OCI-LY7 (cell line): ENCODE data around the gene PRKCA. TPM values are rescaled to one million over a fixed set of nuclear protein-coding genes. Genes with fewer than 3 reads are reported as not detected.

Experiments used
- BruUV-seq: library from RNA; stranded (reverse); fragments of 400-500 nt; replicated peaks from 2 replicates; lab custom pipeline; 2021; lab: Mats Ljungman, UMichigan
- CTCF ChIA-PET: fragments of 300-600 bp; sonication (Branson Sonifier 250); formaldehyde crosslinking; loops from one replicate; lab custom pipeline; 2022; ENCODE audit warnings: antibody characterized with exemption; ENCODE audit not compliant: unreplicated experiment; lab: Charles Lee
- POLR2A ChIA-PET: fragments of 300-600 bp; sonication (Branson Sonifier 250); formaldehyde crosslinking; loops from one replicate; lab custom pipeline; 2022; ENCODE audit warnings: antibody characterized with exemption; lab: Charles Lee
- DNase-seq: peaks from one replicate; pipeline ENCODE4 v3.0.0-alpha.2; 2015; ENCODE audit warnings: low spot score
- H2AFZ ChIP-seq: fragments of 200-600 bp; sonication (generic), shearing (Covaris generic); 2 replicates; pipeline ENCODE4 v1.6.1; 2014; ENCODE audit warnings: mild to moderate bottlenecking, antibody characterized with exemption, low read length, moderate library complexity
- H3K27ac ChIP-seq: fragments of 200-600 bp; sonication (generic); 2 replicates; pipeline ENCODE4 v1.5.1; 2014; ENCODE audit warnings: mixed run types, low read depth, mild to moderate bottlenecking, moderate library complexity, low read length, inconsistent platforms; ENCODE audit not compliant: poor library complexity, severe bottlenecking
- H3K36me3 ChIP-seq: fragments of 200-600 bp; sonication (generic); 2 replicates; pipeline ENCODE4 v1.6.1; 2014; ENCODE audit warnings: mild to moderate bottlenecking, antibody characterized with exemption, low read length, moderate library complexity, mixed read lengths; ENCODE audit not compliant: insufficient read depth
- H3K4me1 ChIP-seq: fragments of 200-600 bp; sonication (generic); 2 replicates; pipeline ENCODE4 v1.5.1; 2014; ENCODE audit warnings: mild to moderate bottlenecking, low read length; ENCODE audit not compliant: insufficient read depth, poor library complexity, severe bottlenecking
- H3K4me2 ChIP-seq: fragments of 200-600 bp; sonication (generic); 2 replicates; pipeline ENCODE4 v1.6.1; 2014; ENCODE audit warnings: mild to moderate bottlenecking, low read length
- H3K4me3 ChIP-seq: fragments of 200-600 bp; sonication (generic); 2 replicates; pipeline ENCODE4 v1.5.1; 2014; ENCODE audit warnings: mild to moderate bottlenecking, low read depth, low read length; ENCODE audit not compliant: poor library complexity, severe bottlenecking
- H3K79me2 ChIP-seq: fragments of 200-600 bp; sonication (generic); 2 replicates; pipeline ENCODE4 v1.6.1; 2016; ENCODE audit warnings: low read depth, mild to moderate bottlenecking, low read length, moderate library complexity, mixed read lengths; ENCODE audit not compliant: insufficient read depth
- H3K9me2 ChIP-seq: fragments of 200-600 bp; sonication (generic); 2 replicates; pipeline ENCODE4 v1.6.1; 2016; ENCODE audit warnings: mild to moderate bottlenecking, low read length, mixed read lengths; ENCODE audit not compliant: insufficient read depth
- H3K9me3 ChIP-seq: fragments of 200-600 bp; sonication (generic); 2 replicates; pipeline ENCODE4 v1.6.1; 2014; ENCODE audit warnings: mild to moderate bottlenecking, mixed run types, low read length, mixed read lengths
- H4K20me1 ChIP-seq: fragments of 200-600 bp; sonication (generic); 2 replicates; pipeline ENCODE4 v1.6.1; 2014; ENCODE audit warnings: mild to moderate bottlenecking, antibody characterized with exemption, low read length, moderate library complexity, mixed read lengths; ENCODE audit not compliant: insufficient read depth
- CTCF ChIP-seq: fragments of 200-600 bp; sonication (generic); conservative IDR thresholded peaks from 2 replicates; pipeline ENCODE4 v1.5.1; 2014; ENCODE audit warnings: mild to moderate bottlenecking, antibody characterized with exemption, low read length, moderate library complexity, mixed read lengths
- EZH2phosphoT487 ChIP-seq: fragments of 200-600 bp; sonication (generic); IDR thresholded peaks from 2 replicates; pipeline ENCODE4 v1.6.1; 2018; ENCODE audit warnings: low read depth, borderline replicate concordance, mild to moderate bottlenecking, mixed run types, antibody characterized with exemption, low read length, moderate library complexity, mixed read lengths
- intact Hi-C: fragments of 100-400 bp; cut with micrococcal nuclease; formaldehyde crosslinking; loops from one replicate; pipeline ENCODE4 v1.10.0; 2022; ENCODE audit not compliant: unreplicated experiment
- total RNA-seq, 2 experiments: library from RNA; depleted of rRNA in 1 of 2; stranded (reverse); fragments of >200 nt in 1 of 2; shearing (Covaris generic) in 1 of 2; gene quantifications; 2 replicates each; pipeline ENCODE4 v1.2.3, GENCODE V29; 2014 to 2022

The PRKCA gene
- total RNA-seq, 2 experiments from 2014 or later, result 6.6 to 32.1 TPM

GRCh38 chr17:66643815-66644710, 341.6 kb downstream of the PRKCA start:
- Histone ChIP-seq H3K36me3 (no peaks in the 10 kb centered on the region), H3K9me2 (no peaks in the 10 kb centered on the region), H3K4me3 (no peak overlapping the region), H3K79me2 (no peaks in the 10 kb centered on the region), H3K27ac (no peak overlapping the region), H4K20me1 (no peaks in the 10 kb centered on the region), H3K4me1 (no peaks in the 10 kb centered on the region), H3K9me3 (no peaks in the 10 kb centered on the region), H2AFZ (no peak overlapping the region), H3K4me2 (no peak overlapping the region)
- no peak for DNase-seq
- no peak for TF ChIP-seq EZH2phosphoT487
- TF ChIP-seq CTCF, result no peak
- no TSS peak for BruUV-seq
- ChIA-PET CTCF (no interaction called here), POLR2A (interaction anchor here (0.5 to 0.6 kb wide), 2 partner anchors 10 to 158 kb away, joined by 3 read pairs; no protein-coding TSS in a partner anchor)
- intact Hi-C loops, result no loop called here

GRCh38 chr17:66645259-66645658, 342.8 kb downstream of the PRKCA start:
- CTCF ChIA-PET, result no interaction called here
- H2AFZ ChIP-seq, result no peak overlapping the region
- H3K36me3 ChIP-seq, result no peaks in the 10 kb centered on the region
- H3K4me3 ChIP-seq, result no peak overlapping the region
- H4K20me1 ChIP-seq, result no peaks in the 10 kb centered on the region
- no peak overlapping the region for H3K27ac ChIP-seq
- POLR2A ChIA-PET, result no interaction called here
- no TSS peak for BruUV-seq
- intact Hi-C loops, result no loop called here
- no peaks in the 10 kb centered on the region for H3K9me2 ChIP-seq
- H3K9me3 ChIP-seq, result no peaks in the 10 kb centered on the region
- TF ChIP-seq EZH2phosphoT487, result no peak
- no peak for TF ChIP-seq CTCF
- H3K79me2 ChIP-seq, result no peaks in the 10 kb centered on the region
- H3K4me1 ChIP-seq, result no peaks in the 10 kb centered on the region
- no peak for DNase-seq
- no peak overlapping the region for H3K4me2 ChIP-seq

GRCh38 chr17:66647391-66647983, 345.1 kb downstream of the PRKCA start:
- Histone ChIP-seq H2AFZ (no peak overlapping the region), H3K9me3 (no peaks in the 10 kb centered on the region), H3K27ac (no peak overlapping the region), H4K20me1 (no peaks in the 10 kb centered on the region), H3K4me1 (no peaks in the 10 kb centered on the region), H3K4me2 (no peak overlapping the region), H3K79me2 (no peaks in the 10 kb centered on the region), H3K36me3 (no peaks in the 10 kb centered on the region), H3K4me3 (no peak overlapping the region), H3K9me2 (no peaks in the 10 kb centered on the region)
- DNase-seq, result no peak
- intact Hi-C loops, result no loop called here
- TF ChIP-seq EZH2phosphoT487 (no peak), CTCF (no peak)
- ChIA-PET POLR2A (interaction anchor here (0.6 to 0.8 kb wide), 2 partner anchors 16 to 249 kb away, joined by 3 read pairs; no protein-coding TSS in a partner anchor), CTCF (no interaction called here)
- no TSS peak for BruUV-seq
